ENCODE data around the gene DNM3. TPM values are rescaled to one million over a fixed set of nuclear protein-coding genes. Genes with fewer than 3 reads are reported as not detected.

The DNM3 gene
- total and polyA plus RNA-seq, 10 of the 15 experiments (the other 5 are each of a cell fraction or from before 2014, with no cell fraction given) = 0.03 to 1.5 (median 0.08) TPM; not detected in 3

DNA sequence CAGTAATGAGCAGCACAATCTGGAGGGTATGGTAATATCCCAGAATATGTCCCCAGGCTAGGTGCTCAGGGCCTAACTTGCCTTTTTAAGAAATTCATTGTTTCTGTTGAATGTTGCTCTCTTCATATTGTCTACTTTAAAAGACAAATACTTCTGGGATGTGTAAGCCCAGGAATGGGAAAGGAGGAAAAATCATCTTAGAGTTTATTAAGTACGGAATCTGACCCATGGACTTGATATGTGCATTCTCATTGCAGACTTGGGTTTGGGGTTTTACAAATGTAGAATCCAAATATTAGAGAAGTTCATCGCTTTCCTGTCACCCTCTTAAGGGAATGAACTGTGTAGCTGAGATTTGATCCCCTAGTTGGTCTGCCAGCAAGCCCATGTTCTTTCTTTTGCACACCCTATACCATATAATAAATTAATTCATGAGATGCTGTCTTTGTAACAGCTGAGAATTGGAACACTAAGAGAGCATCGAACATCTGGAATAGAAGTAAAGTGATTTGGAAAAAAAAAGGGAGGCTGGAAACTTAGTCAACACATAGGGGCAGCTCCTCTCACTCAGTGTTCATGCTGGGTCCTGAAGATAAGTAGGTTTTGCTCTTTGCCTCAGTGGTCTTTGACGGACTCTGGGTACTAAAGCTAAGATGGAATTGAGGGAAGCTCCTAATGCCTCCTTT, 343.4 kb downstream of the DNM3 start (continued):
- TF ChIP-seq, protein P1, sequence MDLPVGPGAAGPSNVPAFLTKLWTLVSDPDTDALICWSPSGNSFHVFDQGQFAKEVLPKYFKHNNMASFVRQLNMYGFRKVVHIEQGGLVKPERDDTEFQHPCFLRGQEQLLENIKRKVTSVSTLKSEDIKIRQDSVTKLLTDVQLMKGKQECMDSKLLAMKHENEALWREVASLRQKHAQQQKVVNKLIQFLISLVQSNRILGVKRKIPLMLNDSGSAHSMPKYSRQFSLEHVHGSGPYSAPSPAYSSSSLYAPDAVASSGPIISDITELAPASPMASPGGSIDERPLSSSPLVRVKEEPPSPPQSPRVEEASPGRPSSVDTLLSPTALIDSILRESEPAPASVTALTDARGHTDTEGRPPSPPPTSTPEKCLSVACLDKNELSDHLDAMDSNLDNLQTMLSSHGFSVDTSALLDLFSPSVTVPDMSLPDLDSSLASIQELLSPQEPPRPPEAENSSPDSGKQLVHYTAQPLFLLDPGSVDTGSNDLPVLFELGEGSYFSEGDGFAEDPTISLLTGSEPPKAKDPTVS (IDR thresholded peaks at IDR 0.05; ENCODE audit: low read depth, low read length) = no peak
- TF ChIP-seq TCF7 (IDR thresholded peaks at IDR 0.05; ENCODE audit: borderline replicate concordance) (no peak), BRCA1 (IDR thresholded peaks at IDR 0.05; ENCODE audit: low read depth, low read length) (no peak), CREM (IDR thresholded peaks at IDR 0.05; ENCODE audit: low read depth) (no peak), ZNF207 (IDR thresholded peaks at IDR 0.05; ENCODE audit: borderline replicate concordance) (no peak), IKZF2 (IDR thresholded peaks at IDR 0.05) (no peak), PAX5 (IDR thresholded peaks at IDR 0.05; ENCODE audit: borderline replicate concordance, low read depth, low read length) (no peak)
- TF ChIP-seq, protein P2, sequence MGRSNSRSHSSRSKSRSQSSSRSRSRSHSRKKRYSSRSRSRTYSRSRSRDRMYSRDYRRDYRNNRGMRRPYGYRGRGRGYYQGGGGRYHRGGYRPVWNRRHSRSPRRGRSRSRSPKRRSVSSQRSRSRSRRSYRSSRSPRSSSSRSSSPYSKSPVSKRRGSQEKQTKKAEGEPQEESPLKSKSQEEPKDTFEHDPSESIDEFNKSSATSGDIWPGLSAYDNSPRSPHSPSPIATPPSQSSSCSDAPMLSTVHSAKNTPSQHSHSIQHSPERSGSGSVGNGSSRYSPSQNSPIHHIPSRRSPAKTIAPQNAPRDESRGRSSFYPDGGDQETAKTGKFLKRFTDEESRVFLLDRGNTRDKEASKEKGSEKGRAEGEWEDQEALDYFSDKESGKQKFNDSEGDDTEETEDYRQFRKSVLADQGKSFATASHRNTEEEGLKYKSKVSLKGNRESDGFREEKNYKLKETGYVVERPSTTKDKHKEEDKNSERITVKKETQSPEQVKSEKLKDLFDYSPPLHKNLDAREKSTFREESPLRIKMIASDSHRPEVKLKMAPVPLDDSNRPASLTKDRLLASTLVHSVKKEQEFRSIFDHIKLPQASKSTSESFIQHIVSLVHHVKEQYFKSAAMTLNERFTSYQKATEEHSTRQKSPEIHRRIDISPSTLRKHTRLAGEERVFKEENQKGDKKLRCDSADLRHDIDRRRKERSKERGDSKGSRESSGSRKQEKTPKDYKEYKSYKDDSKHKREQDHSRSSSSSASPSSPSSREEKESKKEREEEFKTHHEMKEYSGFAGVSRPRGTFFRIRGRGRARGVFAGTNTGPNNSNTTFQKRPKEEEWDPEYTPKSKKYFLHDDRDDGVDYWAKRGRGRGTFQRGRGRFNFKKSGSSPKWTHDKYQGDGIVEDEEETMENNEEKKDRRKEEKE (IDR thresholded peaks at IDR 0.05) = no peak

Measured in GM12878 (cell line).